GM18505 (cell line): ENCODE measurements around the gene CPLX3.

ENCODE experiments used
- ATAC-seq: cut with Tn5 transposase; IDR thresholded peaks from one replicate; pipeline ENCODE4 v1.9.1; 2021; ENCODE audit not compliant: unreplicated experiment
- POLR2A ChIP-seq: IDR thresholded peaks from 4 replicates; pipeline ENCODE4 v1.6.1; 2011; ENCODE audit warnings: borderline replicate concordance; ENCODE audit not compliant: insufficient read depth, insufficient read length; ENCODE audit errors: extremely low read depth

The CPLX3 gene

GRCh38 chr15:74802862-74803447, 23.5 kb upstream of the CPLX3 start:
- no peak for ATAC-seq
- peak; percentile 22 for TF ChIP-seq POLR2A

GRCh38 chr15:74804935-74805334, 21.5 kb upstream of the CPLX3 start:
- ATAC-seq: no peak
- no peak for TF ChIP-seq POLR2A

- ATAC-seq: no peak
- TF ChIP-seq POLR2A: no peak
Observed at GRCh38 chr15:74807282-74807681, 19.1 kb upstream of the CPLX3 start.

GRCh38 chr15:74808078-74808839, 18.2 kb upstream of the CPLX3 start:
- no peak for ATAC-seq
- TF ChIP-seq POLR2A: no peak

GRCh38 chr15:74808840-74809229, 17.6 kb upstream of the CPLX3 start:
- no peak for ATAC-seq
- TF ChIP-seq POLR2A: no peak

GRCh38 chr15:74809242-74809641, 17.2 kb upstream of the CPLX3 start:
- ATAC-seq: no peak
- no peak for TF ChIP-seq POLR2A

- no peak for ATAC-seq
- TF ChIP-seq POLR2A: no peak
Observed at GRCh38 chr15:74809956-74810355, 16.5 kb upstream of the CPLX3 start.

GRCh38 chr15:74812533-74812932, 13.9 kb upstream of the CPLX3 start, which contains the start of gene LMAN1L:
LMAN1L (plus strand) TSS chr15:74812835; CDS start chr15:74812855, 20 bp downstream.
- no peak for TF ChIP-seq POLR2A
- no peak for ATAC-seq

GRCh38 chr15:74815121-74815934, 11.1 kb upstream of the CPLX3 start:
- no peak for ATAC-seq

GRCh38 chr15:74815961-74816360, 10.5 kb upstream of the CPLX3 start:
- ATAC-seq: no peak
- TF ChIP-seq POLR2A: no peak

More at GRCh38 chr15:74815121-74815934, 11.1 kb upstream of the CPLX3 start:
- TF ChIP-seq POLR2A: no peak

- TF ChIP-seq POLR2A: no peak
- no peak for ATAC-seq
Observed at GRCh38 chr15:74816624-74817369, 9.6 kb upstream of the CPLX3 start.

GRCh38 chr15:74817370-74817737, 9.1 kb upstream of the CPLX3 start:
- no peak for TF ChIP-seq POLR2A
- ATAC-seq: no peak

GRCh38 chr15:74820056-74820455, 6.4 kb upstream of the CPLX3 start:
- TF ChIP-seq POLR2A: no peak
- no peak for ATAC-seq
